HepG2 (cell line): ENCODE measurements around the gene DHX16. TPM values are rescaled to one million over a fixed set of nuclear protein-coding genes. Genes with fewer than 3 reads are reported as not detected.

Experiments used
- ARHGAP35 ChIP-seq: sonication (generic); formaldehyde crosslinking; IDR thresholded peaks from 2 replicates; pipeline ENCODE4 v1.9.0; 2022; ENCODE audit warnings: mild to moderate bottlenecking, inconsistent platforms, moderate library complexity, missing genetic modification reagents, borderline replicate concordance
- MEF2D ChIP-seq: sonication (generic); formaldehyde crosslinking; IDR thresholded peaks from 2 replicates; pipeline ENCODE4 v1.5.1; 2020; ENCODE audit warnings: mild to moderate bottlenecking, missing genetic modification reagents
- MTA3 ChIP-seq: sonication (generic); formaldehyde crosslinking; IDR thresholded peaks from 2 replicates; pipeline ENCODE4 v1.4.0; 2020; ENCODE audit warnings: missing genetic modification reagents
- MXD4 ChIP-seq: IDR thresholded peaks from 2 replicates; pipeline ENCODE4 v1.6.1; 2016; ENCODE audit warnings: mild to moderate bottlenecking, missing biosample characterization, missing genetic modification reagents
- NPAS2 ChIP-seq: sonication (generic); formaldehyde crosslinking; IDR thresholded peaks from 2 replicates; pipeline ENCODE4 v1.8.0; 2022; ENCODE audit warnings: mild to moderate bottlenecking, missing genetic modification reagents, borderline replicate concordance
- RBAK ChIP-seq: sonication (generic); formaldehyde crosslinking; IDR thresholded peaks from 2 replicates; pipeline ENCODE4 v1.5.1; 2020; ENCODE audit warnings: mild to moderate bottlenecking, missing genetic modification reagents
- ZNF430 ChIP-seq: sonication (generic); formaldehyde crosslinking; IDR thresholded peaks from 2 replicates; pipeline ENCODE4 v1.9.0; 2021; ENCODE audit warnings: mild to moderate bottlenecking, missing genetic modification reagents
- ZNF484 ChIP-seq: sonication (generic); formaldehyde crosslinking; IDR thresholded peaks from 2 replicates; pipeline ENCODE4 v1.5.1; 2020; ENCODE audit warnings: mild to moderate bottlenecking, low read depth, missing genetic modification reagents, borderline replicate concordance
- ZNF547 ChIP-seq: sonication (generic); formaldehyde crosslinking; IDR thresholded peaks from 2 replicates; pipeline ENCODE4 v1.5.1; 2020; ENCODE audit warnings: mild to moderate bottlenecking, missing genetic modification reagents
- ZNF605 ChIP-seq: sonication (generic); formaldehyde crosslinking; IDR thresholded peaks from 2 replicates; pipeline ENCODE4 v1.8.0; 2022; ENCODE audit warnings: mild to moderate bottlenecking, missing genetic modification reagents
- ZNF652 ChIP-seq: IDR thresholded peaks from 2 replicates; pipeline ENCODE4 v1.6.1; 2016; ENCODE audit warnings: low read depth, borderline replicate concordance
- ZSCAN12 ChIP-seq: sonication (generic); formaldehyde crosslinking; IDR thresholded peaks from 2 replicates; pipeline ENCODE4 v1.9.0; 2021; ENCODE audit warnings: mild to moderate bottlenecking, missing genetic modification reagents
- ZSCAN25 ChIP-seq: sonication (generic); formaldehyde crosslinking; IDR thresholded peaks from 2 replicates; pipeline ENCODE4 v1.8.0; 2022; ENCODE audit warnings: mild to moderate bottlenecking, missing genetic modification reagents
- polyA plus RNA-seq, 8 experiments: library from polyadenylated mRNA; depleted of rRNA in 3 of 8; stranded (reverse) in 7 of 8; unstranded in 1 of 8; fragments of >200 nt; fragmentation: Illumina TruSeq in 4 of 8; extraction: Trizol in 4 of 8; gene quantifications; 2 replicates each; pipeline versions ENCODE4 v1.2.1 to v1.2.3, GENCODE V29; 2011 to 2016; ENCODE audit warnings: low read depth in 4 of 8, missing spikeins in 1 of 8, mixed read lengths in 1 of 8; ENCODE audit not compliant: insufficient read depth in 1 of 8
- total RNA-seq, 5 experiments: library from RNA; depleted of rRNA; stranded (reverse); fragments of >200 nt; fragmentation: Illumina TruSeq; extraction: Trizol; gene quantifications; 2 replicates each; pipeline ENCODE4 v1.2.3, GENCODE V29; 2016; ENCODE audit warnings: low read depth in 1 of 5
- TF ChIP-seq, protein P1 (sequence below): sonication (generic); formaldehyde crosslinking; IDR thresholded peaks from 2 replicates; pipeline ENCODE4 v1.4.0; 2020; ENCODE audit warnings: mild to moderate bottlenecking, low read depth, missing genetic modification reagents
- TF ChIP-seq, protein P2 (sequence below): IDR thresholded peaks from 2 replicates; pipeline ENCODE4 v1.6.1; 2016; ENCODE audit warnings: control low read depth
- TF ChIP-seq, protein P3 (sequence below): sonication (generic); formaldehyde crosslinking; IDR thresholded peaks from 2 replicates; pipeline ENCODE4 v1.5.1; 2020; ENCODE audit warnings: mild to moderate bottlenecking, missing genetic modification reagents, moderate library complexity
- TF ChIP-seq, protein P4 (sequence below): IDR thresholded peaks from 2 replicates; pipeline ENCODE4 v1.6.1; 2012; ENCODE audit warnings: inconsistent platforms
- TF ChIP-seq, protein P5 (sequence below): sonication (generic); formaldehyde crosslinking; IDR thresholded peaks from 2 replicates; pipeline ENCODE4; 2020; ENCODE audit warnings: missing genetic modification reagents, mild to moderate bottlenecking, borderline replicate concordance
- TF ChIP-seq, protein P6 (sequence below): sonication (generic); formaldehyde crosslinking; IDR thresholded peaks from 2 replicates; pipeline ENCODE4 v1.4.0; 2020; ENCODE audit warnings: mild to moderate bottlenecking, missing genetic modification reagents

DHX16 gene
- total and polyA plus RNA-seq, 2 of the 13 experiments (the other 11 are each of a cell fraction or from before 2014, with no cell fraction given) = 57.0 to 58.5 TPM

DNA sequence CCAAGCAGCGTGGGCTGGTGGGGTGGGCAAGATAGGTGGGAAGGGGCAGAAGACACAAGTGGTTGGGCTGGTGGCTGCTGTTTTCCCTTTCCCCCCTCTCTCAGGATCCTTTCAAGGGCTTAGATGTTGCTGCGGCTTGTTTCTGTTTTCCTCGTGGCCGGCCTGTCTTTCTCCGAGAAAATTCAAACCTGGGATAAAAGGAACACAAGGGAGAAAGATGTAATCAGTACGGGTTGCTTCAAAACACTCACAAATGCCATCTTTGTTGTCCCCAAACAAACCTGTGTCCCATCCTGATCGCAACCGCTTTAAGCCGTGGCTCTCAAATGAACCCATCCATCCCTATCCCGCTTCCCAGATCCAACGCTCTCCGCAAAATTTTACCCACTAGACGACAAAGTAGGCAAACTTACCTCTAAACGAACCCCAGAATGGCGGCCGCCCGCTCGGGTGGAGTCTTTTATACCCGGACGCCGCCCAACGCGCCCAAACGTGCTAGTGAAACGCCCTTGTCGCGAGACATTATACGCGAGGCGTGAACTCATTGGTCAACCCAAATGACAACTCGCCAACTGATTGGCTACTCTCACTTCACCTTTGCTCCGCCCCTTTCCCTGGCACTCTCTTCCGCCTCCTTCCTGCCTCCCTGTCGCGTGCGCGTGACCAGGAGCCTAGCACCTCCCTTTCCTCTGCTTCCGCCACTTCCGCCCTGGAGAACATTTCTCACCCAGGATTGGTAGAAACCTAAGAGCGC, 55.8 kb downstream of the DHX16 start, which contains the start of gene PPP1R10 (continued):
- TF ChIP-seq, protein P1, sequence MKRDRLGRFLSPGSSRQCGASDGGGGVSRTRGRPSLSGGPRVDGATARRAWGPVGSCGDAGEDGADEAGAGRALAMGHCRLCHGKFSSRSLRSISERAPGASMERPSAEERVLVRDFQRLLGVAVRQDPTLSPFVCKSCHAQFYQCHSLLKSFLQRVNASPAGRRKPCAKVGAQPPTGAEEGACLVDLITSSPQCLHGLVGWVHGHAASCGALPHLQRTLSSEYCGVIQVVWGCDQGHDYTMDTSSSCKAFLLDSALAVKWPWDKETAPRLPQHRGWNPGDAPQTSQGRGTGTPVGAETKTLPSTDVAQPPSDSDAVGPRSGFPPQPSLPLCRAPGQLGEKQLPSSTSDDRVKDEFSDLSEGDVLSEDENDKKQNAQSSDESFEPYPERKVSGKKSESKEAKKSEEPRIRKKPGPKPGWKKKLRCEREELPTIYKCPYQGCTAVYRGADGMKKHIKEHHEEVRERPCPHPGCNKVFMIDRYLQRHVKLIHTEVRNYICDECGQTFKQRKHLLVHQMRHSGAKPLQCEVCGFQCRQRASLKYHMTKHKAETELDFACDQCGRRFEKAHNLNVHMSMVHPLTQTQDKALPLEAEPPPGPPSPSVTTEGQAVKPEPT (CRISPR knock-in tag) = peak; percentile 49; the same call in 1 of the 2 replicates
- 0 out of 2 replicates have a peak, but pooled peaks have one; percentile 14 for TF ChIP-seq ZNF652 (CRISPR knock-in tag)
- TF ChIP-seq, protein P2, sequence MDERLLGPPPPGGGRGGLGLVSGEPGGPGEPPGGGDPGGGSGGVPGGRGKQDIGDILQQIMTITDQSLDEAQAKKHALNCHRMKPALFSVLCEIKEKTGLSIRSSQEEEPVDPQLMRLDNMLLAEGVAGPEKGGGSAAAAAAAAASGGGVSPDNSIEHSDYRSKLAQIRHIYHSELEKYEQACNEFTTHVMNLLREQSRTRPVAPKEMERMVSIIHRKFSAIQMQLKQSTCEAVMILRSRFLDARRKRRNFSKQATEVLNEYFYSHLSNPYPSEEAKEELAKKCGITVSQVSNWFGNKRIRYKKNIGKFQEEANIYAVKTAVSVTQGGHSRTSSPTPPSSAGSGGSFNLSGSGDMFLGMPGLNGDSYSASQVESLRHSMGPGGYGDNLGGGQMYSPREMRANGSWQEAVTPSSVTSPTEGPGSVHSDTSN = no peak
- TF ChIP-seq, protein P3, sequence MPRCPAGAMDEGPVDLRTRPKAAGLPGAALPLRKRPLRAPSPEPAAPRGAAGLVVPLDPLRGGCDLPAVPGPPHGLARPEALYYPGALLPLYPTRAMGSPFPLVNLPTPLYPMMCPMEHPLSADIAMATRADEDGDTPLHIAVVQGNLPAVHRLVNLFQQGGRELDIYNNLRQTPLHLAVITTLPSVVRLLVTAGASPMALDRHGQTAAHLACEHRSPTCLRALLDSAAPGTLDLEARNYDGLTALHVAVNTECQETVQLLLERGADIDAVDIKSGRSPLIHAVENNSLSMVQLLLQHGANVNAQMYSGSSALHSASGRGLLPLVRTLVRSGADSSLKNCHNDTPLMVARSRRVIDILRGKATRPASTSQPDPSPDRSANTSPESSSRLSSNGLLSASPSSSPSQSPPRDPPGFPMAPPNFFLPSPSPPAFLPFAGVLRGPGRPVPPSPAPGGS = no peak; the same call in 1 of the 2 replicates
- TF ChIP-seq MEF2D (CRISPR knock-in tag) = peak; percentile 58
- TF ChIP-seq ZNF430 (CRISPR knock-in tag) = peak; percentile 58; the same call in 1 of the 2 replicates
- TF ChIP-seq, protein P4, sequence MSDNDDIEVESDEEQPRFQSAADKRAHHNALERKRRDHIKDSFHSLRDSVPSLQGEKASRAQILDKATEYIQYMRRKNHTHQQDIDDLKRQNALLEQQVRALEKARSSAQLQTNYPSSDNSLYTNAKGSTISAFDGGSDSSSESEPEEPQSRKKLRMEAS = peak; percentile 76; the same call in 1 of the 2 replicates
- no peak for TF ChIP-seq MTA3 (CRISPR knock-in tag)
- no peak; the same call in 1 of the 2 replicates for TF ChIP-seq MXD4
- TF ChIP-seq ZSCAN25 (CRISPR knock-in tag) = peak; percentile 27; the same call in 1 of the 2 replicates
- peak; percentile 87 for TF ChIP-seq ZNF605 (CRISPR knock-in tag)
- TF ChIP-seq ZNF547 (CRISPR knock-in tag) = 0 out of 2 replicates have a peak, but pooled peaks have one; percentile 21
- TF ChIP-seq, protein P5, sequence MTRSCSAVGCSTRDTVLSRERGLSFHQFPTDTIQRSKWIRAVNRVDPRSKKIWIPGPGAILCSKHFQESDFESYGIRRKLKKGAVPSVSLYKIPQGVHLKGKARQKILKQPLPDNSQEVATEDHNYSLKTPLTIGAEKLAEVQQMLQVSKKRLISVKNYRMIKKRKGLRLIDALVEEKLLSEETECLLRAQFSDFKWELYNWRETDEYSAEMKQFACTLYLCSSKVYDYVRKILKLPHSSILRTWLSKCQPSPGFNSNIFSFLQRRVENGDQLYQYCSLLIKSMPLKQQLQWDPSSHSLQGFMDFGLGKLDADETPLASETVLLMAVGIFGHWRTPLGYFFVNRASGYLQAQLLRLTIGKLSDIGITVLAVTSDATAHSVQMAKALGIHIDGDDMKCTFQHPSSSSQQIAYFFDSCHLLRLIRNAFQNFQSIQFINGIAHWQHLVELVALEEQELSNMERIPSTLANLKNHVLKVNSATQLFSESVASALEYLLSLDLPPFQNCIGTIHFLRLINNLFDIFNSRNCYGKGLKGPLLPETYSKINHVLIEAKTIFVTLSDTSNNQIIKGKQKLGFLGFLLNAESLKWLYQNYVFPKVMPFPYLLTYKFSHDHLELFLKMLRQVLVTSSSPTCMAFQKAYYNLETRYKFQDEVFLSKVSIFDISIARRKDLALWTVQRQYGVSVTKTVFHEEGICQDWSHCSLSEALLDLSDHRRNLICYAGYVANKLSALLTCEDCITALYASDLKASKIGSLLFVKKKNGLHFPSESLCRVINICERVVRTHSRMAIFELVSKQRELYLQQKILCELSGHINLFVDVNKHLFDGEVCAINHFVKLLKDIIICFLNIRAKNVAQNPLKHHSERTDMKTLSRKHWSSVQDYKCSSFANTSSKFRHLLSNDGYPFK (CRISPR knock-in tag) = peak; percentile 100
- TF ChIP-seq ZNF484 (CRISPR knock-in tag) = no peak
- no peak for TF ChIP-seq ARHGAP35 (CRISPR knock-in tag)
- no peak for TF ChIP-seq NPAS2 (CRISPR knock-in tag)
- TF ChIP-seq RBAK = no peak
- TF ChIP-seq, protein P6, sequence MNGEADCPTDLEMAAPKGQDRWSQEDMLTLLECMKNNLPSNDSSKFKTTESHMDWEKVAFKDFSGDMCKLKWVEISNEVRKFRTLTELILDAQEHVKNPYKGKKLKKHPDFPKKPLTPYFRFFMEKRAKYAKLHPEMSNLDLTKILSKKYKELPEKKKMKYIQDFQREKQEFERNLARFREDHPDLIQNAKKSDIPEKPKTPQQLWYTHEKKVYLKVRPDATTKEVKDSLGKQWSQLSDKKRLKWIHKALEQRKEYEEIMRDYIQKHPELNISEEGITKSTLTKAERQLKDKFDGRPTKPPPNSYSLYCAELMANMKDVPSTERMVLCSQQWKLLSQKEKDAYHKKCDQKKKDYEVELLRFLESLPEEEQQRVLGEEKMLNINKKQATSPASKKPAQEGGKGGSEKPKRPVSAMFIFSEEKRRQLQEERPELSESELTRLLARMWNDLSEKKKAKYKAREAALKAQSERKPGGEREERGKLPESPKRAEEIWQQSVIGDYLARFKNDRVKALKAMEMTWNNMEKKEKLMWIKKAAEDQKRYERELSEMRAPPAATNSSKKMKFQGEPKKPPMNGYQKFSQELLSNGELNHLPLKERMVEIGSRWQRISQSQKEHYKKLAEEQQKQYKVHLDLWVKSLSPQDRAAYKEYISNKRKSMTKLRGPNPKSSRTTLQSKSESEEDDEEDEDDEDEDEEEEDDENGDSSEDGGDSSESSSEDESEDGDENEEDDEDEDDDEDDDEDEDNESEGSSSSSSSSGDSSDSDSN (CRISPR knock-in tag) = no peak; the same call in 1 of the 2 replicates
- peak; percentile 83; the same call in 1 of the 2 replicates for TF ChIP-seq ZSCAN12 (CRISPR knock-in tag)
